ENCODE results near the gene CD22. TPM values are rescaled to one million over a fixed set of nuclear protein-coding genes. Genes with fewer than 3 reads are reported as not detected.

CD22 gene
- total RNA-seq, 1 experiment from 2014 or later = 0.28 TPM

DNA sequence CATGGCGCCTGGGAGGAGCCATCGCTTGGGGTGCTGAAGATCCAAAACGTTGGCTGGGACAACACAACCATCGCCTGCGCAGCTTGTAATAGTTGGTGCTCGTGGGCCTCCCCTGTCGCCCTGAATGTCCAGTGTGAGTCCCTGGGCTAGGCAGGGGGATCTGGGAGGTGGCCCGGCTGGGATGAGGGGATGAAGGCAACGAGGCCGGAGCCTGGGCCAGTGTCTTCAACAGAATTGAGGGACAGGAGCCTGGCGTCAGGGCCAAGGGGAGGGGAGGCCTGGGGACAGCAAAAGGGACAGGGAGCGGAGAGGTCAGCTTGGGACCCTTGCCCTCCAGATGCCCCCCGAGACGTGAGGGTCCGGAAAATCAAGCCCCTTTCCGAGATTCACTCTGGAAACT is 12.0 kb downstream of the CD22 start:
- no peak for DNase-seq (ENCODE audit: low spot score)

DNA sequence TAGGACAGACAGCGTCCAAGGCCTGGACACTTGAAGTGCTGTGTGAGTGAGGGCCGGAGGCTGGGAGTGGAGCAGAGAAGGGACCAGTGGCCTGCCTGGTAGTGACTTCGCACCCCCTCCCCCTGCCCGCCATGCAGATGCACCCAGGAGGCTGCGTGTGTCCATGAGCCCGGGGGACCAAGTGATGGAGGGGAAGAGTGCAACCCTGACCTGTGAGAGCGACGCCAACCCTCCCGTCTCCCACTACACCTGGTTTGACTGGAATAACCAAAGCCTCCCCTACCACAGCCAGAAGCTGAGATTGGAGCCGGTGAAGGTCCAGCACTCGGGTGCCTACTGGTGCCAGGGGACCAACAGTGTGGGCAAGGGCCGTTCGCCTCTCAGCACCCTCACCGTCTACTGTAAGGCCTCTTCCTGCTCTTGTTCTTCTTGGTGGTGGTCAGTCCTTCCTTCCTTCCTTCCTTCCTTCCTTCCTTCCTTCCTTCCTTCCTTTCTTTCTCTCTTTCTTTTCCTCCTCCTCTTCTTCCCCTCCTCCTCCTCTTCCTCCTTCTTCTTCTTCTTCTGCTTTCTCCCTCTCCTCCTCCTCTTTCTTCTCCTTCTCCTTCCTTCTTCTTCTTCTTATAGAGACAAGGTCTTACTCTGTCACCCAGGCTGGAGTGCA is 12.7 kb downstream of the CD22 start:
- no peak for DNase-seq (ENCODE audit: low spot score)

DNA sequence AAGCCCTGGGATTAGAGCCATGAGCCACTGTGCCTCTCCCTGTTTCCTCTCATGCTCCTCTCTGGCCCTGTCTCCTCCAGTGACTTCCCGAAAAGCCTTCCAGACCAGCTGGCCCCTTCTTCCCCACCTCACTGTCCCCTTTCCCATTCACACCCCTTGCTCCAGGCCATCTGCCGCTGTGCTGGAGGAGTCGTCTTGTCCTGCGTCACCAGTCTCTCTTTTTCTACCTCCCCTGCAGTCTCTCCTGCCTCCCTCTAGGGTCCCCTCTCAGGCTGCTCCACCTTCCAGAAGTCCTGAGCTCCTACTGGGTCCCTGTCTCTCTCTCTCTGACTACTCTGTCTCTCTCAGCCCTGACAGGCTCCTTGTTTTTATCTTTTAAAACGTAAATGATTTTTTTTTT is 13.4 kb downstream of the CD22 start:
- no peak for DNase-seq (ENCODE audit: low spot score)

DNA sequence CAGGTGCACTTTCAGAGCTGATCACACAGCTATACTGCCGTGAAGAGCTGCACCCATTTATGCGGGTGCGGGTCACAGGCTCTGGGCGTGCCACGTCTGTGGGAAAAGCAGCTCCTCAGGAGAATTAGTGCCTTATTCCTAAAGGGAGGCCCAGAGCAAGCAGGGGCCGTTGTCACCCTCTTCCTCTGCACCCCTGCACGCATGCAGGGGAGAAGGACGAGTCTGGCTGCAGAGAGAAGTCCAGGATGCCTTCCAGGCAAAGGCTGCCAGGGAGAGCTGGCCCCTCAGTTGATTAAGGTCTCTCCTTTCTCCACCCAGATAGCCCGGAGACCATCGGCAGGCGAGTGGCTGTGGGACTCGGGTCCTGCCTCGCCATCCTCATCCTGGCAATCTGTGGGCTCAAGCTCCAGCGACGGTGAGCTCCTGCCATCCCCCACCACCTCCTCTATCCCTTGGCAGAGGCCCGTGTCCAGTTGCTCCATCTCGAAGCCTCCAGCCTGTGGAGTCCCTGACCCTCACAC is 15.6 kb downstream of the CD22 start:
- DNase-seq (ENCODE audit: low spot score) = no peak

DNA sequence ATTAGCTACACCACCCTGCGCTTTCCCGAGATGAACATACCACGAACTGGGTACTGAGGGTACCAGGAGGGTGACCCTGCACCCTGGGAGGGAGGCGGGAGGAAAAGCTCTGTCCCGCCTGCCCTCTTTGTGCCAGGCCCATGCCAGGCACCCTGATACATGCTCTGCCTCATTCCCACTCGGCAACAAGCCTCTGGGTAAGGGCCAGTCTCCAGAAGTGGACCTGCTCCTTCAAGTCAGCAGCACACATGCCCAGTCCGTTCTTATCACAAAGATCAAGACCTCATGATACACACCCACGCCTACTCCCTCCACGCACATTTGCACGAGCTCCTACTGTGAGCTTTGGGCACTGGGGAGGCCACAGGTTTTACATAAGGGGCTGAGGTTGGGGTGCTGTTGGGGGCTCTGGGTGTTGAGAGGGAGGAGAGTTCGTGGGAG is 16.7 kb downstream of the CD22 start:
- no peak for DNase-seq (ENCODE audit: low spot score)

DNA sequence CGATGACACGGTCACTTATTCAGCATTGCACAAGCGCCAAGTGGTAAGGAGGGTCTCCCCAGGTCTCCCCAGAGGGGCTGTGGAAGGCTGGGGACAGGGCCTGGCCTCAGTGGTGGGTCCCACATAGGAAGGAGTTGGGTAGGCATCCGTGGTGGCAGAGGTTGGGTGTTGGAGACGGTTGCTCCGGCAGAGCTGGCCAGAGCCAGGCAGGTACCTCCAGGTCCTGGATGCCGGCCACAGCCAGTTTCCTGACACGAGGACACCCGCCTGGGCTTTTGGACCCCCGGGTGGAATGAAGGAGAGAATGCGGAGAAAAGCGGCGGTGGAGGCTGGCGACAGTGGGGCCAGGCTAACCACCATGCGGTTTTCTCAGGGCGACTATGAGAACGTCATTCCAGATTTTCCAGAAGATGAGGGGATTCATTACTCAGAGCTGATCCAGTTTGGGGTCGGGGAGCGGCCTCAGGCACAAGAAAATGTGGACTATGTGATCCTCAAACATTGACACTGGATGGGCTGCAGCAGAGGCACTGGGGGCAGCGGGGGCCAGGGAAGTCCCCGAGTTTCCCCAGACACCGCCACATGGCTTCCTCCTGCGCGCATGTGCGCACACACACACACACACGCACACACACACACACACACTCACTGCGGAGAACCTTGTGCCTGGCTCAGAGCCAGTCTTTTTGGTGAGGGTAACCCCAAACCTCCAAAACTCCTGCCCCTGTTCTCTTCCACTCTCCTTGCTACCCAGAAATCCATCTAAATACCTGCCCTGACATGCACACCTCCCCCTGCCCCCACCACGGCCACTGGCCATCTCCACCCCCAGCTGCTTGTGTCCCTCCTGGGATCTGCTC is 17.4 kb downstream of the CD22 start:
- no peak for DNase-seq (ENCODE audit: low spot score)

DNA sequence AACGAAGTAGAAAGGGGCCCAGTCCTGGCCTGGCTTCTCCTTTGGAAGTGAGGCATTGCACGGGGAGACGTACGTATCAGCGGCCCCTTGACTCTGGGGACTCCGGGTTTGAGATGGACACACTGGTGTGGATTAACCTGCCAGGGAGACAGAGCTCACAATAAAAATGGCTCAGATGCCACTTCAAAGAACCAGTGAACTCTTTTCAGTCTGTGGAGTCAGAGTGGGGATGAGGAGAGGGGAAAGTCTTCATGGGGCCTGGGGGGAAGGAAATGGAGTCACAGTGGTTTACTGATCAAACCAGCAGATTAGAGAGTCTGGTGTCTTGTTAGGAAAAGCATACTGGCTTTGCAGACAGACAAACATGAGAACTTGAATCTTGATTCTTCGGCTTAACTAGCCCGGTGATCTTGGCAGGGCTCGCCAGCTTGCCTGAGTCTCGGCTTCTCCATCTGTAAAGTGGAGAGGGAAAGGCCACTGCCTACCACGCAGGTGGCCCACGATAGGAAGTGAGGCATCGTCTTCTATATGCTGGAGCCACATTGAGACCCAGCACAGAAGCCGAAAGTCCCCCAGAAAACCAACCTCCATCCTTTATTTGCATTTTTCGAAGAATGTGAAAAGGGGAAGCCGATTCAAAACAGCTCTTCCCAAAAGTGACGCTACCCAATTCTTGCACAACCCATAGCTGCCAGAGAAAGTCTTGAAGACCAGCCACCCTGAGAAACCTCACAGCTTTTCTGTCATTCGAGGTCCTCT is 18.4 kb downstream of the CD22 start, which contains the start of gene FFAR1:
TSS of gene FFAR1 (plus strand) at position 732 of the 759 bp plus-strand sequence. CDS start 3,650 bp downstream, outside the sequence.
- no peak for DNase-seq (ENCODE audit: low spot score)

DNA sequence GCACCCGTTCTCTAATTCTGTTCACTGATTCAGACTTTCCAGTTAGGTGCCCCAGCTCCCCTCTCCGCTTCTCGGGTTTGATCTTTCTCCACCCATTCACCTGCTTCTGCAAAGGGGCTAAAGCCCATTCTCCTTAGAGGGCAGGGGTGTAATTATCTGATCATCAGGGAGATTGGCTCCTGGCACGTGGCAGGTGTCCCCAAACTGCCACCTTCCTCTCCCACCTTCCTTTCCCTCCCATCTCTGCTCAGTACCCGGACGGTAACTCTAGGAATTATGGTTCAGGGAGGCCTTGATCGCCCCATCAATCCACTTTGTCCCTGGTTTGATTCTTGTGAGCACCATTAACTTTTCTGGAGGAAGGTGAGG is 18.9 kb downstream of the CD22 start:
- no peak for DNase-seq (ENCODE audit: low spot score)

DNA sequence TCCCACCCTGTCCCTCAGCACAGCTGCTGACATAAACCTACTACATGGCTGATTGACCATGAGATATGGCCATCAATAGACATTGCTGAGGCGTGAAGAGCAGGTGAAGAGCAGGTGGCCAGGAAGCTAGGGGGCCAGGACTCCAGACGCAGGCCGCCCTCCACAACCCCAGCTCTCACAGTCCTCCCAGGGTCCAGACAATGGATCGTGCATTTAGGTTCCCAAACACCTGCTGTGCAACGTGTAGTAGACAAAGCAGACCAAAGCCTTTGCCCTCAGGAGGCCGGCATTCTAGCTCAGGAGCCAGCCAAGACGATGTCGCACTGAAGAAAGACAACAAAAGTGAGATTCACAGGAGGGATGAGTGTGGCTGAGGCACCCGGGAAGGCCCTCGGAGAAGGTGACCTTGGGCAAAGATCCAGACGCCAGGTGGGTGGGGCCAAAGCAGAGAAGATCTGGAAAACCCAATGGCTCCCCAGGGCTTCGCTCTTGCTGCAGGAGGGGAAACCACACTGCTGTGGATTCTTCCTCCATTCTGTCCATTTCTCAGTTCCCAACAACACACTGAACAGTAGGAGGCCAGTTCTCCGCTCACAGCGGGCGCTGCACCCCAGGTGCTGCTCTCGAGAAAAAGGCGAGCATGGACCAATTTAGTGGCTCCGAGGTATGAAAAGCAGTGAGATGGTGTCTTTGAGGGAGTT is 20.1 kb downstream of the CD22 start:
- DNase-seq (ENCODE audit: low spot score) = no peak

DNA sequence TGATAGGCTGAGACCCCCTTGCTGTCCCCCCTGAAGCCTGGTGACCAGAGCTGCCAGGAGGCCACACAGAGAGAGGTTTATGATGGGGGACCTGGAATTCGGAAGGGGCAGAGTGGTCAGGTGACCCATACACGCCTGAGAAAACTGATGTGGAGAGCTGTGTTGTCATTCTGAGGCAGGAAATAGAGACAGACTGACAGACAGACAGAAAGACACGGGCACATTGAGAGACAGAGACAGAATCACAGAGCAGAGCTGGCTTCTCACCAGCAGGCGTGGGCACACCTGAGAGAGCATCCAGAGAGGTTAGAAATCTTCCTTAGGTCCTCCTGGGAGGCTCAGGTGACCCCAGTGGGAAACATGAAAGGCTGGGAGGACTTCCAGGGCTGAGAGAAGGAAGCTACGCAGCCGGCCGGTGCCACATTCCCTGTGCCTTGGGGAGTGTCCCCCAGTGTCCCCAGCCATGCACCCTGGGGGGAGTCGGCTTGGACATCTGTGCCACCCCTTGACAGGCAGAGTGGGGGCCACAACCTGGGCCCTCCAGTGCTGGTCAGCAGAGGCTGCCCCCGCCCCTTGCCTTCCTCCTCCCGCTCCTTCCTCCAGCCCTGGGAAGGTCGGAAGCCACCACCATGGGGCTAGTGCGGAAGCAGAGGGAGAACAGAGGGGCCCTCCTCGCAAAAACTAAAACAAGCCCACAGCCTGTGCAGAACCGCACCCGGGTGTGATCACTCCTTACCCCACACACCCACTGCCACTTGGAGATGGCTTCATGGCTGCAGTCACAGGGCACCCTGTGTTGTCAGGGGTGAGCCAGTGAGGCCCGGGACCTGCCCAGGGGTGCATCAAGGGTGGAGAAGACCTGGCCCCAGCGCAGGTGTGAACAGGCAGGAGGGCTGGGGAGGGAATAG is 20.9 kb downstream of the CD22 start:
- DNase-seq (ENCODE audit: low spot score) = no peak

DNA sequence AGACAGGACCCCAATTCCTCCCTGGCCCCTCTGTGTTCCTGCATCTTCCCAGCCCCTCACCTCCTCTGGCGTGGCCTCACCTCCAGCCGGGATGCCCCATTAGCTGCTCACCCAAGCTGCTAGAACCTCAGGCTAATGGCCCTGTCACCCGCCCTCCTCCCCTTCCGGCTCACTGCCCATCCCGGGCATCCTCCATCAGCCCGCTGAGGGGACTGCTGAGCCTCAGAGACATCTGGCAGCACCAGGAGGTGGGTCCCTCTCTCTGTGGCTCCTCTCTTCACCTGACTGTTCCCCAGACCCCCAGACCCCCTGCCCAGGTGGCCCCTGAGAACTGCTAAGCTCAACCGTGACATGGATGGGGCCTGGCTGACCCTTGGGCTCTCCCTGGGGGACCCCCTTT is 21.6 kb downstream of the CD22 start:
- no peak for DNase-seq (ENCODE audit: low spot score)

DNA sequence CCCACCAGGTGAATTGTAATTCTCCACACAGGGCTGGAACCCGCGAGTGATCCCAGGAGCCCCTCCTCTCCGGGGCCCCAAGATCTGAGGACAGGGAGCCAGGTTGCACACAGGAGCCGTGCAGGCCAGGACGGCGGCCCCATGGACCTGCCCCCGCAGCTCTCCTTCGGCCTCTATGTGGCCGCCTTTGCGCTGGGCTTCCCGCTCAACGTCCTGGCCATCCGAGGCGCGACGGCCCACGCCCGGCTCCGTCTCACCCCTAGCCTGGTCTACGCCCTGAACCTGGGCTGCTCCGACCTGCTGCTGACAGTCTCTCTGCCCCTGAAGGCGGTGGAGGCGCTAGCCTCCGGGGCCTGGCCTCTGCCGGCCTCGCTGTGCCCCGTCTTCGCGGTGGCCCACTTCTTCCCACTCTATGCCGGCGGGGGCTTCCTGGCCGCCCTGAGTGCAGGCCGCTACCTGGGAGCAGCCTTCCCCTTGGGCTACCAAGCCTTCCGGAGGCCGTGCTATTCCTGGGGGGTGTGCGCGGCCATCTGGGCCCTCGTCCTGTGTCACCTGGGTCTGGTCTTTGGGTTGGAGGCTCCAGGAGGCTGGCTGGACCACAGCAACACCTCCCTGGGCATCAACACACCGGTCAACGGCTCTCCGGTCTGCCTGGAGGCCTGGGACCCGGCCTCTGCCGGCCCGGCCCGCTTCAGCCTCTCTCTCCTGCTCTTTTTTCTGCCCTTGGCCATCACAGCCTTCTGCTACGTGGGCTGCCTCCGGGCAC is 22.6 kb downstream of the CD22 start:
- DNase-seq (ENCODE audit: low spot score) = no peak

DNA sequence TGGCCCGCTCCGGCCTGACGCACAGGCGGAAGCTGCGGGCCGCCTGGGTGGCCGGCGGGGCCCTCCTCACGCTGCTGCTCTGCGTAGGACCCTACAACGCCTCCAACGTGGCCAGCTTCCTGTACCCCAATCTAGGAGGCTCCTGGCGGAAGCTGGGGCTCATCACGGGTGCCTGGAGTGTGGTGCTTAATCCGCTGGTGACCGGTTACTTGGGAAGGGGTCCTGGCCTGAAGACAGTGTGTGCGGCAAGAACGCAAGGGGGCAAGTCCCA is 23.1 kb downstream of the CD22 start:
- DNase-seq (ENCODE audit: low spot score) = no peak

DNA sequence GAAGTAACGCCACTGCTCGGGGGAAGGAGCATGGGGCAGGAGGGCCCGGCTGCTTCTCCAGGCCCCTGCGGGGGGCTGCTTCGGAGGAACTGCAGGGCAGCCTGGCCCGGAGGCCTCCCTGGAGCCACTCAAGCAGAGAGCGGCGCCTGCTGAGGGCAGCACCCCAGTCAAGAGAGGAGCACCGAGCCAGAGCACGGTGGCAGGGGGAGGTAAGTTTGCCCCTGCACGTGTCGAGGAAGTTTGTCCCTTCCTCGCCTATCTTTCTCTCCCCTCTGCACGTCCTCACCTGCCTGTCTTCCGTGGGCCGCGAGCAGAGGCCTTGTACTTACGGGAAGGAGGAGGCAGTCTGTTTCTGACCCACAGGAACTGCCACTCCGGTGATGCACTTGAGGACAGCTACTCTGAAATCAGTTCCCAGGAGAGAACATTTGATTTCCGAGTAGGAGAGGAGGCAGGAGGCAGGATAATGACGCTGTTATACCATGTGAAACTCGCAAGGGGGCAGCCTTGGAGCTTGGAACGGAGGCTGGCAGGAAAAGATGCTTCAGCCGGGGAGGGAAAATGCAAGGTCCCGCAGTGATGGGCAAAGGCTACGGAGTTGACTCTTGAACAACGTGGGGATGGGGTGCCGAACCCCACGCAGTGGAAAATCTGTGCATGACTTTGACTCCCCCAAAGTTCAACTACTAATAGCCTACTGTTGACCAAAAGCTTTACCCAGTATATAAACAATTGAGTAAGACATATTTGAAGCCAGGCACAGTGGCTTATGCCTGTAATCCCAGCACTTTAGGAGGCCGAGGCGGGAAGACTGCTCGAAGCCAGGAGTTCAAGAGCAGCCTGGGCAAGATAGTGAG is 23.7 kb downstream of the CD22 start:
- peak; percentile 85 for DNase-seq (ENCODE audit: low spot score)

DNA sequence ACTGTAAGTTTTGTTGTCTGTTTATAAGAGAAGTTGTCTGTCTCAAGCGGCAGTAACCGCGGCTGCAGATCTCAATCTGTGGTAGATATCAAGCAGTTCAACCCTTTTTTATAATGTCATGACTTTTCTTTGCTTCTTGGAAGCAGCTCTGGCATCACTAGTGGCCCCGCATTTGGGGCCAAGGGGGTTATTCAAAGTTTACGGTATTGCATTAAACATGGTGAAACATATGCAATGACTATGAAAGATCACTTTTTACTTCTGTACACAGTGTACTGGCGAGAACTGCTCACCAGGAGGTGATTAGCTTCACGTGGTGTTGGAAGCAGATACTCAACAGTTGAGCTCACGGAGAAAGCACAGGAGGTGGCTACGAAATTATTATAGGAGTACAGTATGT is 24.6 kb downstream of the CD22 start:
- DNase-seq (ENCODE audit: low spot score) = no peak

DNA sequence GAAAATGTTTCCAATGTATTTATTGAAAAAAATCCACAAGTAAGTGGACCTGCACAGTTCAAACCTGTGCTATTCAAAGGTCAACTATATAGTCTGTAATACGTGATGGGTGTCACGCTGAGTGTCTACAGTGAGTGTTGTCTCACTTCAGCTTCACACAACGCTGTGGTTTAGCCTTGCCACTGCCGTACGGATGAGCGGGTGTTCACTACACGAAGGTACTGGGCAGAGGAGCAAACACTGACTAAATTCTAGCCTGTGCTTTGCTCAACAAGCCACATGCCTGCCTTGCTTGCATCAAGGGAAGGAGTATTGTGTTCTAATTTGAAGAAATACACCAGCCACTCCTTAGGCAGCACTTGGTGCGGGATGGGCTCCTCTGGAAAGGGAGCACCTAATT is 25.9 kb downstream of the CD22 start:
- DNase-seq (ENCODE audit: low spot score) = no peak

DNA sequence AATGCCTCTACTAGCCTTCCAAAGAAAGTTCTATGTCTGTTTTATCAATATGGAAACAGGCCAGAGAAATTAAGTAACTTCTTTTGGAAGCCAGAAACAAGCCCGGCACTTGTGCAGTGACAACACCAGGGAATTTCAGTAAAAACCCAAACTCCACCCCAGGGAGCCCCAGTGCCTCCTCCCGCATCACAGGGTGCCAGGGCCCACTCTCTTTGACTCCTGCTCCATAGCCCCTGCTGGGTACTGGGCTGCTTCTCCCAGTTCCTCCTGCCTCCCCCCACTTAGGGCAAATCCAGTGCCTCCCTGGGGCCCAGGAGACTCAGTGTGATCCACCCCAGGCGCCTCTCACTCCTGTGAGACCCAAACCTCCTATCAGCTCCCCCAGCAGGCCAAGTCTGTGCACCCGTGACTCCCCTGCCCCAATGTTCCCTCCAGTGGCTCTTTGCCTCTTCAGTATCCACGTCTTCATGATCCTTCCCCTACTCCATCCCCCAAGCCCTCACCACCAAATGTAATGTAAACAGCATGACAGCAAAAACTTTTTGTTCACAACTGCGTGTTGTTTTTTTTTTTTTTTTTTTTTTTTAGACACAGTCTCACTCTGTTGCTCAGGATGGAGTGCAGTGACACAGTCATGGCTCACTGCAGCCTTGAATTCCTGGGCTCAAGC is 26.9 kb downstream of the CD22 start:
- no peak for DNase-seq (ENCODE audit: low spot score)

DNA sequence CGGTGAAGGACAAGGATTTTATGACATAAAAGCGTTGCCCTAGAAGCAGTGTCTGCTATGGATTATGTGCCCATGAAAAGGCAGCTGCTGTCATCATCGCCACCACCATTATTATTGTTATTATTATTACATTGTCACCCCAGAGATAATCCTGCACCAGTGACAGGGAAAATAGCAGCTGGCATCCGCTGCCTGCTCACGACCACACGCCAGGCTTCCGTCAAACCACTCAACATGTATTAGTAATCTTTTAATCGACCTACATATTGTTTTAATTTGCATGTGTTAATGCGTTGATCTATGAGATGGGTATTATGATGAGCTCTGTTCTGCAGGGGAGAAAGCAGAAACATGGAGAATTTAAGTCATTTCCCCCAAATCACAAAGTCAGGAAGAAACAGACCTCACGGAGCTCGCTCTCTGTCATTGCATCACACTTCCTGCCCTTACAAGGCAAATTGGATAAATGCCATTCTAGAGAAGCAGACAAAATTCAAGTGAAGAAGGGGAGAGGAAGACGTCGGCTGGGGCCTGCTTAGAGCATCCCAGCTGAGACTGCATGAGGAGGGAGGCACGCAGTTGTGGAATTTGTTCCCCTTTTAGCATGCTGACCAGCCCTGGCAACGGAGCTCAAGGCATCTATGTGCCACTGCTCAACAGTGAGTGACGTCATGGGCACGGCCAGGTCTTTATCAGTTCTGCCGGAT is 29.0 kb downstream of the CD22 start, which contains the start of gene FFAR3:
TSS of gene FFAR3 (plus strand) at position 594 of the 707 bp plus-strand sequence. CDS start 431 bp downstream, outside the sequence.
- DNase-seq (ENCODE audit: low spot score) = no peak
